GM12878 (cell line): ENCODE results near the gene ITGAV. TPM values are rescaled to one million over a fixed set of nuclear protein-coding genes. Genes with fewer than 3 reads are reported as not detected.

Experiments used
- ATAC-seq: fragments of 200-7000 bp; cut with Tn5 transposase; 3 replicates; pipeline ENCODE4 v1.9.1; 2020; ENCODE audit warnings: mild to moderate bottlenecking, moderate library complexity
- BruUV-seq: library from RNA; stranded (reverse); fragments of 400-500 nt; replicated peaks from 2 replicates; lab custom pipeline; 2021; lab: Mats Ljungman, UMichigan
- CTCF ChIA-PET: fragments of 300-600 bp; sonication (Branson Sonifier 250); formaldehyde crosslinking; extraction: SDS; loops from one replicate; lab custom pipeline; 2021; ENCODE audit warnings: inconsistent platforms; lab: Yijun Ruan, JAX
- POLR2A ChIA-PET: fragments of 350-600 bp; formaldehyde crosslinking; extraction: SDS; loops from one replicate; lab custom pipeline; 2021; ENCODE audit warnings: inconsistent platforms; lab: Charles Lee
- RAD21 ChIA-PET: fragments of 300-600 bp; sonication (Branson Sonifier 250); formaldehyde crosslinking; loops from one replicate; lab custom pipeline; 2023; ENCODE audit warnings: antibody characterized with exemption; ENCODE audit not compliant: unreplicated experiment; lab: Charles Lee
- SMC1A ChIA-PET: fragments of 300-600 bp; sonication (Branson Sonifier 250); formaldehyde crosslinking; loops from one replicate; lab custom pipeline; 2023; ENCODE audit not compliant: unreplicated experiment, uncharacterized antibody; lab: Charles Lee
- DNase-seq: peaks from one replicate; pipeline ENCODE4 v3.0.0-alpha.2; 2011; ENCODE audit warnings: low read depth, low spot score
- FAIRE-seq: peaks from 3 replicates; lab custom pipeline; 2011; peaks lifted over from hg19 to GRCh38; lab: Jason Lieb, UNC
- H2AFZ ChIP-seq: 2 replicates; pipeline ENCODE4 v1.6.0; 2011; ENCODE audit warnings: low read depth, low read length, control low read depth; ENCODE audit not compliant: control insufficient read depth
- H3K27ac ChIP-seq: 2 replicates; pipeline ENCODE4 v1.5.1; 2011; ENCODE audit warnings: control low read depth; ENCODE audit not compliant: control insufficient read depth, insufficient read depth
- H3K27me3 ChIP-seq, 2 experiments: replicated peaks in 1 of 2; 2 replicates each; pipeline versions ENCODE4 v1.6.0 to v1.6.1; 2011; ENCODE audit warnings: low read length in 1 of 2; ENCODE audit not compliant: control insufficient read depth in 2 of 2, insufficient read depth in 2 of 2
- H3K36me3 ChIP-seq, 2 experiments: 2 replicates each; pipeline ENCODE4 v1.5.1; 2011; ENCODE audit warnings: low read length in 1 of 2; ENCODE audit not compliant: control insufficient read depth in 2 of 2, insufficient read depth in 2 of 2
- H3K4me1 ChIP-seq: 2 replicates; pipeline ENCODE4 v1.6.1; 2011; ENCODE audit warnings: mild to moderate bottlenecking, low read length, moderate library complexity, mixed read lengths; ENCODE audit not compliant: control insufficient read depth, insufficient read depth
- H3K4me2 ChIP-seq: 2 replicates; pipeline ENCODE4 v1.6.0; 2011; ENCODE audit warnings: control low read depth; ENCODE audit not compliant: control insufficient read depth, insufficient read depth
- H3K4me3 ChIP-seq: fragments of 200-600 bp; sonication (generic); 2 replicates; pipeline ENCODE4 v1.5.1; 2016
- H3K79me2 ChIP-seq: 2 replicates; pipeline ENCODE4 v1.6.0; 2011; ENCODE audit warnings: low read length; ENCODE audit not compliant: control insufficient read depth, insufficient read depth
- H3K9ac ChIP-seq: 2 replicates; pipeline ENCODE4 v1.8.0; 2011; ENCODE audit warnings: low read length, control low read depth, mixed read lengths; ENCODE audit not compliant: control insufficient read depth, insufficient read depth
- H3K9me3 ChIP-seq: replicated peaks from 3 replicates; pipeline ENCODE4 v1.5.1; 2011; ENCODE audit warnings: mild to moderate bottlenecking, low read length; ENCODE audit not compliant: control insufficient read depth, insufficient read depth
- H4K20me1 ChIP-seq: 2 replicates; pipeline ENCODE4 v1.6.0; 2011; ENCODE audit not compliant: control insufficient read depth, insufficient read depth
- ATF7 ChIP-seq: fragments of 450-650 bp; IDR thresholded peaks from 2 replicates; pipeline ENCODE4 v1.6.1; 2016; ENCODE audit warnings: low read depth, mild to moderate bottlenecking
- BACH1 ChIP-seq: fragments of 450-650 bp; IDR thresholded peaks from 2 replicates; pipeline ENCODE4 v1.6.1; 2017; ENCODE audit warnings: mild to moderate bottlenecking, borderline replicate concordance
- BMI1 ChIP-seq: fragments of 450-650 bp; IDR thresholded peaks from 2 replicates; pipeline ENCODE4 v1.6.1; 2016; ENCODE audit warnings: mild to moderate bottlenecking, moderate library complexity, borderline replicate concordance
- CBX5 ChIP-seq: sonication (generic); IDR thresholded peaks from 2 replicates; pipeline ENCODE4 v1.6.1; 2016; ENCODE audit warnings: low read depth, moderate library complexity, mild to moderate bottlenecking, inconsistent platforms
- DPF2 ChIP-seq: fragments of 450-650 bp; IDR thresholded peaks from 2 replicates; pipeline ENCODE4 v1.6.1; 2017; ENCODE audit warnings: mild to moderate bottlenecking
- EP300 ChIP-seq, 2 experiments: fragments of 150-350 bp in 1 of 2; IDR thresholded peaks; 2 replicates each; pipeline ENCODE4 v1.6.1; 2011 to 2012; ENCODE audit warnings: low read depth in 2 of 2, low read length in 2 of 2, borderline replicate concordance in 1 of 2, improper control_type of control experiment in 1 of 2, inconsistent platforms in 1 of 2; ENCODE audit not compliant: control insufficient read depth in 1 of 2
- EZH2 ChIP-seq: IDR thresholded peaks from 2 replicates; pipeline ENCODE4 v1.6.1; 2012; ENCODE audit warnings: low read depth, mild to moderate bottlenecking, control low read depth, inconsistent platforms, low read length, borderline replicate concordance; ENCODE audit not compliant: control insufficient read depth
- FOXK2 ChIP-seq: fragments of 450-650 bp; IDR thresholded peaks from 2 replicates; pipeline ENCODE4 v1.6.1; 2017; ENCODE audit warnings: mild to moderate bottlenecking, moderate library complexity
- HDAC2 ChIP-seq: fragments of 200-600 bp; sonication (generic); IDR thresholded peaks from 2 replicates; pipeline ENCODE4 v1.6.1; 2017
- NFXL1 ChIP-seq: fragments of 450-650 bp; IDR thresholded peaks from 2 replicates; pipeline ENCODE4 v1.6.1; 2017; ENCODE audit warnings: antibody characterized with exemption, mild to moderate bottlenecking, borderline replicate concordance
- PAX8 ChIP-seq: fragments of 450-650 bp; IDR thresholded peaks from 2 replicates; pipeline ENCODE4 v1.6.1; 2017; ENCODE audit warnings: mild to moderate bottlenecking, moderate library complexity
- RB1 ChIP-seq: fragments of 450-650 bp; formaldehyde crosslinking; IDR thresholded peaks from 2 replicates; pipeline ENCODE4 v1.6.1; 2017; ENCODE audit warnings: mild to moderate bottlenecking, borderline replicate concordance
- RUNX3 ChIP-seq: IDR thresholded peaks from 2 replicates; pipeline ENCODE4 v1.6.1; 2012; ENCODE audit warnings: low read length, inconsistent platforms
- SMAD5 ChIP-seq: IDR thresholded peaks from 2 replicates; pipeline ENCODE4 v1.6.1; 2016; ENCODE audit warnings: antibody characterized with exemption, low read depth
- SMC3 ChIP-seq: IDR thresholded peaks from 2 replicates; pipeline ENCODE4 v1.6.1; 2011; ENCODE audit warnings: low read length, improper control_type of control experiment, borderline replicate concordance
- TCF12 ChIP-seq: IDR thresholded peaks from 2 replicates; pipeline ENCODE4 v1.6.1; 2011; ENCODE audit warnings: low read depth, mild to moderate bottlenecking, low read length
- YBX1 ChIP-seq: fragments of 450-650 bp; IDR thresholded peaks from 2 replicates; pipeline ENCODE4 v1.6.1; 2016; ENCODE audit warnings: antibody characterized with exemption
- YY1 ChIP-seq: IDR thresholded peaks from 2 replicates; pipeline ENCODE4 v1.6.1; 2011; ENCODE audit warnings: low read depth, mild to moderate bottlenecking, low read length
- ZZZ3 ChIP-seq: IDR thresholded peaks from 2 replicates; pipeline ENCODE4 v1.6.1; 2011; ENCODE audit warnings: low read depth; ENCODE audit not compliant: control insufficient read depth, insufficient read length
- WGBS: methylation state at CpG from one replicate; pipeline ENCODE4 v1.1.6; 2016; ENCODE audit warnings: low lambda C conversion rate; ENCODE audit not compliant: insufficient replicate concordance, insufficient coverage; ENCODE audit errors: missing lambda C conversion rate; 5-methylcytosine and 5-hydroxymethylcytosine counted together
- in situ Hi-C: fragments of 300-500 bp; cut with MboI; formaldehyde crosslinking; loops from 9 replicates; pipeline ENCODE4 v1.14.3; 2018; ENCODE audit warnings: mixed read lengths
- intact Hi-C: fragments of 100-400 bp; cut with micrococcal nuclease; formaldehyde crosslinking; loops from one replicate; pipeline ENCODE4 v1.14.2; 2022; ENCODE audit not compliant: unreplicated experiment
- polyA plus RNA-seq, 11 experiments: library from polyadenylated mRNA; depleted of rRNA in 4 of 11; unstranded in 6 of 11; stranded (reverse) in 5 of 11; fragments of >200 nt; fragmentation: Nextera tagmentation in 4 of 11; fragmentation: Illumina TruSeq in 1 of 11; extraction: Ambion mirVana in 4 of 11; extraction: Trizol in 1 of 11; gene quantifications; 1 replicate in 1 of 11; 2 replicates in 10 of 11; pipeline versions ENCODE4 v1.2.1 to v1.2.3, GENCODE V29; 2011 to 2016; ENCODE audit warnings: inconsistent platforms in 2 of 11, missing spikeins in 2 of 11, low read depth in 1 of 11
- total RNA-seq, 4 experiments: library from RNA; depleted of rRNA in 3 of 4; stranded (reverse); fragments of >200 nt in 3 of 4; fragmentation: Illumina TruSeq in 1 of 4; extraction: Trizol in 1 of 4; gene quantifications; 2 replicates each; pipeline versions ENCODE4 v1.2.1 to v1.2.3, GENCODE V29; 2013 to 2021
- TF ChIP-seq, protein P1 (sequence below): fragments of 450-650 bp; formaldehyde crosslinking; IDR thresholded peaks from 2 replicates; pipeline ENCODE4 v1.4.0; 2022; ENCODE audit warnings: mild to moderate bottlenecking, moderate library complexity

Gene ITGAV
- total and polyA plus RNA-seq, 10 of the 15 experiments (the other 5 are each of a cell fraction or from before 2014, with no cell fraction given): 2.1 to 10.8 (median 6.1) TPM

DNA sequence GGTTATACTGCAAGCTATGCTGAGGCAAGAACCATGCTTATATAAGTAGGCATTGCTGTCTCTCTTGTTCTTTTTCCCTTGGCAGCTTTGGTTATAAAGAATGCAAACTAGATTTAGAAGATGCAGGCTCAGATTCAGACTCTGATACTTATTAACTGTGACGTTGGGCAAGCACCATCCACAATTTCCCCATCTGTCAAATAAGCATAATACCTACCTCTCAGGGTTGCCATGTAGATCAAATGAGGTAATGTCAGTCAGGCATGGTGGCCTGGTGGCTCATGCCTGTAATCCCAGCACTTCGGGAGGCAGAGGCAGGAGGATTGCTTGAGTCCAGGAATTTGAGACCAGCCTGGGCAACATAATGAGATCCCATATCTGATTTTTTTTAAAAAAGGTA, 21.7 kb downstream of the ITGAV start:
- H3K27ac ChIP-seq: no peak overlapping the region
- ATAC-seq: no peak
- BruUV-seq: no TSS peak
- H3K9ac ChIP-seq: no peak overlapping the region
- no peaks in the 10 kb centered on the region for H3K27me3 ChIP-seq
- 75% methylated on average over 2 of the region's 2 CpGs for WGBS
- H3K4me2 ChIP-seq: no peak overlapping the region
- ChIA-PET SMC1A (interaction anchor here (1.1 to 1.4 kb wide), 2 partner anchors 17 to 107 kb away, joined by 4 to 5 read pairs; no protein-coding TSS in a partner anchor), POLR2A (interaction anchor here (0.6 to 1.2 kb wide), 2 partner anchors 22 to 199 kb away, joined by 3 read pairs; no protein-coding TSS in a partner anchor), RAD21 (no interaction called here)
- H3K36me3 ChIP-seq: no peaks in the 10 kb centered on the region
- H3K9me3 ChIP-seq: no peaks in the 10 kb centered on the region
- no peaks in the 10 kb centered on the region; the same call in 1 of the 2 replicates for H3K4me1 ChIP-seq
- no peak overlapping the region for H3K4me3 ChIP-seq
- H4K20me1 ChIP-seq: no peaks in the 10 kb centered on the region
- TF ChIP-seq SMAD5 (no peak), RB1 (no peak), EP300 (IDR thresholded peaks at IDR 0.05; ENCODE audit: borderline replicate concordance in 1 of 2, control insufficient read depth in 1 of 2, low read depth in 2 of 2, low read length in 2 of 2) (no peak), PAX8 (no peak), NFXL1 (no peak), FOXK2 (no peak), HDAC2 (no peak), ZZZ3 (no peak), RUNX3 (no peak), DPF2 (no peak), BACH1 (no peak), ATF7 (no peak), YY1 (no peak), CBX5 (no peak), TCF12 (no peak), EZH2 (no peak), BMI1 (no peak), SMC3 (no peak), YBX1 (no peak)
- TF ChIP-seq, protein P1, sequence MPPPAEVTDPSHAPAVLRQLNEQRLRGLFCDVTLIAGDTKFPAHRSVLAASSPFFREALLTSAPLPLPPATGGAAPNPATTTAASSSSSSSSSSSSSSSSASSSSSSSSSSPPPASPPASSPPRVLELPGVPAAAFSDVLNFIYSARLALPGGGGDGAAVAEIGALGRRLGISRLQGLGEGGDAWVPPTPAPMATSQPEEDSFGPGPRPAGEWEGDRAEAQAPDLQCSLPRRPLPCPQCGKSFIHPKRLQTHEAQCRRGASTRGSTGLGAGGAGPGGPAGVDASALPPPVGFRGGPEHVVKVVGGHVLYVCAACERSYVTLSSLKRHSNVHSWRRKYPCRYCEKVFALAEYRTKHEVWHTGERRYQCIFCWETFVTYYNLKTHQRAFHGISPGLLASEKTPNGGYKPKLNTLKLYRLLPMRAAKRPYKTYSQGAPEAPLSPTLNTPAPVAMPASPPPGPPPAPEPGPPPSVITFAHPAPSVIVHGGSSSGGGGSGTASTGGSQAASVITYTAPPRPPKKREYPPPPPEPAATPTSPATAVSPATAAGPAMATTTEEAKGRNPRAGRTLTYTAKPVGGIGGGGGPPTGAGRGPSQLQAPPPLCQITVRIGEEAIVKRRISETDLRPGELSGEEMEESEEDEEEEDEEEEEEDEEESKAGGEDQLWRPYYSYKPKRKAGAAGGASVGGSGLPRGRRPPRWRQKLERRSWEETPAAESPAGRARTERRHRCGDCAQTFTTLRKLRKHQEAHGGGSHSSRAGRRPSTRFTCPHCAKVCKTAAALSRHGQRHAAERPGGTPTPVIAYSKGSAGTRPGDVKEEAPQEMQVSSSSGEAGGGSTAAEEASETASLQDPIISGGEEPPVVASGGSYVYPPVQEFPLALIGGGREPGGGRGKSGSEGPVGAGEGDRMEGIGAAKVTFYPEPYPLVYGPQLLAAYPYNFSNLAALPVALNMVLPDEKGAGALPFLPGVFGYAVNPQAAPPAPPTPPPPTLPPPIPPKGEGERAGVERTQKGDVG (CRISPR knock-in tag): no peak
- TF ChIP-seq, all 136 proteins: peak for 0
- DNase-seq: no peak
- H3K79me2 ChIP-seq: no peaks in the 10 kb centered on the region
- intact Hi-C loops (no loop called here), in situ Hi-C loops (no loop called here)
- CTCF ChIA-PET: interaction anchor here (1.3 to 2.2 kb wide), 2 partner anchors 16 to 31 kb away, joined by 3 to 10 read pairs; no protein-coding TSS in a partner anchor
- no peak overlapping the region for H2AFZ ChIP-seq
- no peak for FAIRE-seq
